Transverse colon (tissue), 4 donors: ENCODE measurements around the gene IDH3B. TPM values are rescaled to one million over a fixed set of nuclear protein-coding genes. Genes with fewer than 3 reads are reported as not detected.

ENCODE experiments used
- DNase-seq: peaks from one replicate; pipeline ENCODE4 v3.0.0-alpha.2; 2019
- H3K27ac ChIP-seq, 4 donors: fragments of 200-600 bp; sonication (generic); 2 replicates each; pipeline ENCODE4 v1.5.1; 2016 to 2018; ENCODE audit warnings: inconsistent platforms in 4 of 4
- H3K27me3 ChIP-seq: fragments of 200-600 bp; sonication (generic); 2 replicates; pipeline ENCODE4 v1.5.1; 2017; ENCODE audit warnings: inconsistent platforms
- H3K36me3 ChIP-seq, 4 donors: fragments of 200-600 bp; sonication (generic); 2 replicates each; pipeline ENCODE4 v1.5.1; 2017 to 2019; ENCODE audit warnings: inconsistent platforms in 4 of 4
- H3K4me1 ChIP-seq, 4 donors: fragments of 200-600 bp; sonication (generic); 2 replicates each; pipeline ENCODE4 v1.5.1; 2017 to 2020; ENCODE audit warnings: inconsistent platforms in 4 of 4
- H3K4me3 ChIP-seq, 4 donors: fragments of 200-600 bp; sonication (generic); 1 replicate in 1 of 4; 2 replicates in 3 of 4; pipeline versions ENCODE4 v1.5.1 to v1.6.1; 2017 to 2019; ENCODE audit warnings: inconsistent platforms in 4 of 4
- H3K9me3 ChIP-seq, 2 donors: fragments of 200-600 bp; sonication (generic); 2 replicates each; pipeline ENCODE4 v1.5.1; 2017 to 2019; ENCODE audit warnings: inconsistent platforms in 2 of 2
- CTCF ChIP-seq, 5 experiments: fragments of 200-600 bp in 3 of 5; fragments of 450-650 bp in 2 of 5; sonication (generic) in 3 of 5; IDR thresholded peaks; 1 replicate in 2 of 5; 2 replicates in 3 of 5; pipeline ENCODE4 v1.5.1; 2016 to 2017; ENCODE audit warnings: antibody characterized with exemption in 5 of 5, inconsistent platforms in 3 of 5, mild to moderate bottlenecking in 2 of 5, moderate library complexity in 1 of 5
- EP300 ChIP-seq: sonication (generic); formaldehyde crosslinking; IDR thresholded peaks from one replicate; pipeline ENCODE4 v1.6.1; 2017; ENCODE audit warnings: antibody characterized with exemption, low read depth
- POLR2A ChIP-seq: fragments of 450-650 bp; IDR thresholded peaks from one replicate; pipeline ENCODE4 v1.6.1; 2016; ENCODE audit warnings: antibody characterized with exemption, mild to moderate bottlenecking, moderate library complexity
- POLR2AphosphoS5 ChIP-seq, 3 donors: sonication (generic); formaldehyde crosslinking; IDR thresholded peaks; one replicate each; pipeline ENCODE4 v1.6.1; 2016; ENCODE audit warnings: antibody characterized with exemption in 3 of 3
- WGBS, 2 donors: methylation state at CpG; one replicate each; pipeline ENCODE4 v1.1.5; 2018; ENCODE audit warnings: low coverage in 1 of 2; 5-methylcytosine and 5-hydroxymethylcytosine counted together
- in situ Hi-C, 4 donors: fragments of 200-750 bp; cut with MboI; loops; one replicate each; pipeline versions ENCODE4 v1.15.0 to v1.15.1; 2017; ENCODE audit warnings: low sequenced_read_pairs in 3 of 4, low pct_ligation_motif_present in 1 of 4, low pct_unique_long_range_greater_than_20kb in 1 of 4
- intact Hi-C: fragments of 100-400 bp; cut with DNase I; formaldehyde crosslinking; loops from one replicate; pipeline ENCODE4 v1.15.1; 2023; ENCODE audit warnings: low total_unique reads
- total RNA-seq, 4 donors: library from RNA; depleted of rRNA; stranded (reverse); fragments of >200 nt; gene quantifications; one replicate each; pipeline ENCODE4 v1.1.0, GENCODE V29; 2016

Gene IDH3B
- total RNA-seq, 4 donors from 2014 or later = 71.8 to 152 (median 106) TPM

DNA sequence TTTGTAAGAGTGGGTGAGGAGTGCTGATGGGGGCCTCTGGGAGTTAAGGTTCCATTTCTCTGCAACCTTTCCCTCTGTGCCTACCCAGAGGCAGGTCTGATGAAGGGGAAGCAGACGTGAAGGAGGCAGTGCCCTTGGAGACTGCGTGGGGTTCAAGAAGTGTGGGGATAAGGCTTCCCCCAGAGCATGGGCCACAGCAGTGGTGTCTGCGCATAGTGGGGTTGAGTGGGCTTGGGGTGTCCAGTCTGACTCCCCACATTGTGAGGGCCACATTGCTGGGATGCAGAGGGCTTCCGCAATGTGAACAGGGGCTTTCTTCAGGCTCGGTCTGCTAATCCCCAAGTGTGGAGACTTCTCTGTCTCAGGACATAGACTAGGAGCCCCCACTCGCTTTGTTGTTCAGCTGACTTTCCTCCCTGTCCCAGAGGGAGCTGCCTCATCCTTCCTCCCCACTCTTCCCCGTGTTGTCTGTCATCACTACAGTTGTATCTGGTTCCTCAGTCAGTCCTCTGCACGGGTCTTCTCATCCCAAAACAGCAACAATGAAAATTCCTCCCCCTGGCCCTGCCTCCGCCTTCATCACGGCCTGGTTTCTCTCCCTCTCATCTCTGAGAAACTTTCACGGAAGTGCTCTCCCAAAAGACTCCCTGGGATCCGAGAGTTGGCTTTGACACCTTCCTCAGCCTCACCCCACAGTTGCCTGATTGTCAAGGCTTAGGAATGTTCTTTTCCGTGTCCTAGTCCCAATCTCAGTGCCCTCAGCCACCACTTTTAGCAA, 31.4 kb upstream of the IDH3B start:
- intact Hi-C loops = no loop called here
- in situ Hi-C loops = no loop called here
- peaks cover 61% of the 10 kb centered on the region for H3K27me3 ChIP-seq
- H3K27ac ChIP-seq = no peak overlapping the region
- no peaks in the 10 kb centered on the region for H3K36me3 ChIP-seq
- no peaks in the 10 kb centered on the region for H3K9me3 ChIP-seq
- 55 to 78% methylated on average over 4 to 13 of the region's 13 CpGs for WGBS, 2 donors
- peaks cover 0 to 16% (median 11%) of the 10 kb centered on the region in 4 donors for H3K4me1 ChIP-seq
- no peak for TF ChIP-seq POLR2AphosphoS5 (IDR thresholded peaks at IDR 0.05)
- no peak for TF ChIP-seq CTCF (IDR thresholded peaks at IDR 0.05)
- no peak for TF ChIP-seq POLR2A
- TF ChIP-seq EP300 = no peak
- DNase-seq = no peak
- H3K4me3 ChIP-seq = no peak overlapping the region

DNA sequence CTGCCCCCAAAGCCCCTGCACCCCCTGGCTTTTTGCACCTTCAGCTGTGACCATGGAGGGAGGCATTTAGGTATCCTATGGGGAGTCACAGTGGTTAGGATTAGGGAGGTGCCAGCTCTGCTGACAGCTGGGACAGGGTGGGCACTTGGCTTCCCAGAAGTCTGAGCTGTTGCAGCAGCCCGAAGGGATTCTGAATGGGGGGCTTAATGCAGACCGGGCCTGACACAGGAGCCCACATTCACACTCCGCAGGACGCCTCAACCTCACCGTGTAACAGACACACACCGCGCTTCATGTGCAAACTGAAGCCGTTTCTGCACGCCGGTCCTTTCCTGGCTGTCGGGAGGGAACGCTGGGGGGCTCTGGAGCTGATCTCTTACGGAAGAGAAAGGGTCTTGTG, 30.5 kb upstream of the IDH3B start:
- H3K36me3 ChIP-seq = no peaks in the 10 kb centered on the region
- intact Hi-C loops (loop anchor here (5.0 kb wide), 1 partner anchor 42 kb away; the partner anchor contains the start of gene NOP56), in situ Hi-C loops (no loop called here)
- TF ChIP-seq POLR2AphosphoS5 (IDR thresholded peaks at IDR 0.05) = no peak
- TF ChIP-seq CTCF (IDR thresholded peaks at IDR 0.05) = no peak
- TF ChIP-seq POLR2A = no peak
- TF ChIP-seq EP300 = no peak
- no peak for DNase-seq
- no peaks in the 10 kb centered on the region for H3K9me3 ChIP-seq
- H3K27ac ChIP-seq = no peak overlapping the region
- H3K4me3 ChIP-seq = no peak overlapping the region
- WGBS, 2 donors = 64% methylated on average over 13 of the region's 13 CpGs; no CpG with 5 or more reads in 1 of the 2 donors
- H3K27me3 ChIP-seq = peaks cover 68% of the 10 kb centered on the region
- peaks cover 0 to 16% (median 11%) of the 10 kb centered on the region in 4 donors for H3K4me1 ChIP-seq

- no peaks in the 10 kb centered on the region for H3K36me3 ChIP-seq
- H3K4me3 ChIP-seq = peak overlapping the region in 3 of 4 donors; percentile 41 to 52 (median 44)
- TF ChIP-seq CTCF (IDR thresholded peaks at IDR 0.05) (no peak), POLR2AphosphoS5 (IDR thresholded peaks at IDR 0.05) (no peak), EP300 (no peak), POLR2A (no peak)
- WGBS, 2 donors = 27% methylated on average over 21 of the region's 23 CpGs; no CpG with 5 or more reads in 1 of the 2 donors
- intact Hi-C loops (loop anchor here (5.0 kb wide), 1 partner anchor 42 kb away; the partner anchor contains the start of gene NOP56), in situ Hi-C loops (no loop called here)
- peaks cover 73% of the 10 kb centered on the region for H3K27me3 ChIP-seq
- peaks cover 0 to 16% (median 11%) of the 10 kb centered on the region in 4 donors for H3K4me1 ChIP-seq
- H3K27ac ChIP-seq = no peak overlapping the region
- no peaks in the 10 kb centered on the region for H3K9me3 ChIP-seq
- no peak for DNase-seq
These were observed 30.0 kb upstream of the IDH3B start for GRCh38 chr20:2694008-2694471.

- Histone ChIP-seq H3K4me3 (peak overlapping the region; percentile 41 to 52 (median 46)), H3K9me3 (no peaks in the 10 kb centered on the region), H3K27ac (peak overlapping the region in 2 of 4 donors; percentile 64 to 74), H3K27me3 (peaks cover 79% of the 10 kb centered on the region), H3K36me3 (no peaks in the 10 kb centered on the region), H3K4me1 (peaks cover 0 to 16% (median 11%) of the 10 kb centered on the region in 4 donors)
- no peak for TF ChIP-seq POLR2A
- no peak for TF ChIP-seq EP300
- no peak for TF ChIP-seq CTCF (IDR thresholded peaks at IDR 0.05)
- TF ChIP-seq POLR2AphosphoS5 (IDR thresholded peaks at IDR 0.05) = no peak
- WGBS, 2 donors = 7% methylated on average over 21 of the region's 89 CpGs; no CpG with 5 or more reads in 1 of the 2 donors
- intact Hi-C loops (loop anchor here (5.0 kb wide), 1 partner anchor 41 kb away; the partner anchor contains the start of gene NOP56), in situ Hi-C loops (no loop called here)
- peak; percentile 36 for DNase-seq
These were observed 29.4 kb upstream of the IDH3B start for GRCh38 chr20:2693286-2694007.
